GM18508 (cell line): ENCODE data around the gene SHROOM1.

ENCODE experiments used
- ATAC-seq: cut with Tn5 transposase; IDR thresholded peaks from one replicate; pipeline ENCODE4 v1.9.1; 2021; ENCODE audit warnings: moderate number of reproducible peaks; ENCODE audit not compliant: insufficient read depth, unreplicated experiment

SHROOM1 gene

GRCh38 chr5:132826424-132827082, 3.9 kb downstream of the SHROOM1 start:
- no peak for ATAC-seq

GRCh38 chr5:132825834-132826391, 4.5 kb downstream of the SHROOM1 start:
- ATAC-seq: no peak

GRCh38 chr5:132825033-132825833, 5.2 kb downstream of the SHROOM1 start:
- no peak for ATAC-seq

GRCh38 chr5:132824426-132824825, 6.0 kb downstream of the SHROOM1 start:
- ATAC-seq: no peak

- ATAC-seq: no peak
Measured at GRCh38 chr5:132823481-132824050, 6.9 kb downstream of the SHROOM1 start.

- ATAC-seq: no peak
Measured at GRCh38 chr5:132822650-132823480, 7.6 kb downstream of the SHROOM1 start.

- no peak for ATAC-seq
Measured at GRCh38 chr5:132821791-132822190, 8.7 kb downstream of the SHROOM1 start.

GRCh38 chr5:132821350-132821749, 9.1 kb downstream of the SHROOM1 start:
- no peak for ATAC-seq

GRCh38 chr5:132820162-132820754, 10.2 kb downstream of the SHROOM1 start:
- ATAC-seq: no peak

- ATAC-seq: no peak
Measured at GRCh38 chr5:132819468-132819867, 11.0 kb downstream of the SHROOM1 start.

- ATAC-seq: no peak
Measured at GRCh38 chr5:132817011-132817410, 13.4 kb downstream of the SHROOM1 start.

GRCh38 chr5:132816554-132816953, 13.9 kb downstream of the SHROOM1 start:
- ATAC-seq: no peak

- no peak for ATAC-seq
Measured at GRCh38 chr5:132816083-132816482, 14.4 kb downstream of the SHROOM1 start.

- ATAC-seq: no peak
Measured at GRCh38 chr5:132815454-132815853, 15.0 kb downstream of the SHROOM1 start.

- ATAC-seq: no peak
Measured at GRCh38 chr5:132814503-132815294, 15.7 kb downstream of the SHROOM1 start.

GRCh38 chr5:132813599-132814502, 16.6 kb downstream of the SHROOM1 start:
- no peak for ATAC-seq

- no peak for ATAC-seq
Measured at GRCh38 chr5:132812781-132813598, 17.5 kb downstream of the SHROOM1 start, which contains the start of gene SOWAHA. SOWAHA (plus strand) TSS chr5:132813302; CDS start chr5:132813622, 320 bp downstream.
